HFFc6 (cell line): ENCODE results near the gene CIROP. TPM values are rescaled to one million over a fixed set of nuclear protein-coding genes. Genes with fewer than 3 reads are reported as not detected.

ENCODE experiments used
- DNase-seq: peaks from one replicate; pipeline ENCODE4 v3.0.0-alpha.2; 2018
- H3K27ac Mint-ChIP-seq: 2 replicates; pipeline ENCODE4 v1.8.0; 2020; ENCODE audit warnings: mild to moderate bottlenecking, mixed read lengths
- H3K27me3 Mint-ChIP-seq: 2 replicates; pipeline ENCODE4 v1.8.0; 2021; ENCODE audit warnings: mild to moderate bottlenecking, moderate library complexity, mixed read lengths; ENCODE audit not compliant: insufficient read depth
- H3K36me3 Mint-ChIP-seq: 2 replicates; pipeline ENCODE4 v1.8.0; 2021; ENCODE audit warnings: low read depth, mixed read lengths
- H3K4me1 Mint-ChIP-seq: 2 replicates; pipeline ENCODE4 v1.8.0; 2020; ENCODE audit warnings: low read depth, mixed read lengths
- H3K4me3 Mint-ChIP-seq: 2 replicates; pipeline ENCODE4 v1.8.0; 2020; ENCODE audit warnings: mild to moderate bottlenecking, moderate library complexity, mixed read lengths
- H3K9me3 Mint-ChIP-seq: 2 replicates; pipeline ENCODE4 v1.8.0; 2020; ENCODE audit warnings: mild to moderate bottlenecking, mixed read lengths
- CTCF ChIP-seq: fragments of 200-600 bp; sonication (generic); IDR thresholded peaks from 2 replicates; pipeline ENCODE4 v1.5.0; 2021; ENCODE audit warnings: antibody characterized with exemption, mild to moderate bottlenecking
- total RNA-seq, 6 experiments: library from RNA; stranded (reverse); fragmentation: NEBNext Ultra II Directional; extraction: Animal tissue kit (Norgen Biotek cat#: 25700); gene quantifications; 2 replicates in 1 of 6; 3 replicates in 5 of 6; pipeline ENCODE4 v1.2.3, GENCODE V29; 2021

Gene CIROP
- total RNA-seq, 6 experiments from 2014 or later: not detected

- Mint-ChIP-seq H3K27ac (peak overlapping the region; percentile 92), H3K27me3 (peaks cover 3% of the 10 kb centered on the region), H3K4me3 (peak overlapping the region; percentile 68), H3K4me1 (peaks cover 51% of the 10 kb centered on the region), H3K36me3 (peaks cover 44% of the 10 kb centered on the region), H3K9me3 (no peaks in the 10 kb centered on the region)
- DNase-seq: peak; percentile 63
- TF ChIP-seq CTCF: no peak
These were observed 25.1 kb downstream of the CIROP start for GRCh38 chr14:23079716-23080115.

GRCh38 chr14:23078692-23079116 lies 26.1 kb downstream of the CIROP start:
- peaks cover 42% of the 10 kb centered on the region for H3K36me3 Mint-ChIP-seq
- peaks cover 51% of the 10 kb centered on the region for H3K4me1 Mint-ChIP-seq
- peak overlapping the region; percentile 68 for H3K4me3 Mint-ChIP-seq
- H3K27me3 Mint-ChIP-seq: peaks cover 3% of the 10 kb centered on the region
- H3K27ac Mint-ChIP-seq: peak overlapping the region; percentile 92
- peak; percentile 98 for DNase-seq
- no peak; the same call in 1 of the 2 replicates for TF ChIP-seq CTCF
- no peaks in the 10 kb centered on the region for H3K9me3 Mint-ChIP-seq

GRCh38 chr14:23077962-23078361 lies 26.8 kb downstream of the CIROP start:
- Mint-ChIP-seq H3K27ac (peak overlapping the region; percentile 92), H3K9me3 (no peaks in the 10 kb centered on the region), H3K4me1 (peaks cover 53% of the 10 kb centered on the region), H3K4me3 (peak overlapping the region; percentile 68; the same call in 1 of the 2 replicates), H3K36me3 (peaks cover 42% of the 10 kb centered on the region), H3K27me3 (peaks cover 3% of the 10 kb centered on the region)
- TF ChIP-seq CTCF: no peak
- no peak for DNase-seq

GRCh38 chr14:23076785-23077408 lies 27.9 kb downstream of the CIROP start:
- Mint-ChIP-seq H3K4me3 (no peak overlapping the region), H3K36me3 (peaks cover 46% of the 10 kb centered on the region), H3K27me3 (peaks cover 3% of the 10 kb centered on the region), H3K4me1 (peaks cover 63% of the 10 kb centered on the region), H3K9me3 (no peaks in the 10 kb centered on the region), H3K27ac (peak overlapping the region; percentile 46; the same call in 1 of the 2 replicates)
- TF ChIP-seq CTCF: peak; percentile 88
- peak; percentile 35 for DNase-seq

GRCh38 chr14:23074906-23075305 lies 29.9 kb downstream of the CIROP start:
- Mint-ChIP-seq H3K27me3 (peaks cover 6% of the 10 kb centered on the region), H3K4me3 (no peak overlapping the region), H3K27ac (no peak overlapping the region), H3K36me3 (peaks cover 43% of the 10 kb centered on the region), H3K9me3 (no peaks in the 10 kb centered on the region), H3K4me1 (peaks cover 57% of the 10 kb centered on the region)
- no peak for TF ChIP-seq CTCF
- DNase-seq: no peak
